ENCODE measurements around the gene CCDC9B.

The CCDC9B gene

GRCh38 chr15:40306908-40307307, 33.8 kb downstream of the CCDC9B start:
- peak in 1 of 2 experiments; percentile 49 for DNase-seq (ENCODE audit: low read depth in 1 of 2, low spot score in 1 of 2)
- TF ChIP-seq SPI1 (IDR thresholded peaks at IDR 0.05; ENCODE audit: borderline replicate concordance, low read depth) (no peak), POLR2AphosphoS5 (IDR thresholded peaks at IDR 0.05; ENCODE audit: low read depth) (no peak), REST (IDR thresholded peaks at IDR 0.05; ENCODE audit: insufficient replicate concordance, low read depth) (no peak), GABPA (IDR thresholded peaks at IDR 0.05; ENCODE audit: low read depth) (no peak), CTCF (IDR thresholded peaks at IDR 0.05; ENCODE audit: insufficient read depth, low read length) (no peak)
- H3K27me3 ChIP-seq (ENCODE audit: insufficient read depth, poor library complexity, severe bottlenecking) = no peaks in the 10 kb centered on the region
- H3K27ac ChIP-seq (replicated peaks) = peak overlapping the region; percentile 96
- peak overlapping the region; percentile 65 for H3K4me3 ChIP-seq (replicated peaks; ENCODE audit: insufficient read depth, low read length)

GRCh38 chr15:40306371-40306770, 34.4 kb downstream of the CCDC9B start:
- peak in 1 of 2 experiments; percentile 51 for DNase-seq (ENCODE audit: low read depth in 1 of 2, low spot score in 1 of 2)
- TF ChIP-seq POLR2AphosphoS5 (IDR thresholded peaks at IDR 0.05; ENCODE audit: low read depth) (no peak), CTCF (IDR thresholded peaks at IDR 0.05; ENCODE audit: insufficient read depth, low read length) (no peak), REST (IDR thresholded peaks at IDR 0.05; ENCODE audit: insufficient replicate concordance, low read depth) (no peak), GABPA (IDR thresholded peaks at IDR 0.05; ENCODE audit: low read depth) (no peak), SPI1 (IDR thresholded peaks at IDR 0.05; ENCODE audit: borderline replicate concordance, low read depth) (peak; percentile 63)
- Histone ChIP-seq H3K27me3 (ENCODE audit: insufficient read depth, poor library complexity, severe bottlenecking) (no peaks in the 10 kb centered on the region), H3K27ac (replicated peaks) (peak overlapping the region; percentile 96), H3K4me3 (replicated peaks; ENCODE audit: insufficient read depth, low read length) (peak overlapping the region; percentile 65)

- H3K27ac ChIP-seq (replicated peaks) = no peak overlapping the region
- no peak for DNase-seq (ENCODE audit: low read depth in 1 of 2, low spot score in 1 of 2)
- H3K27me3 ChIP-seq (ENCODE audit: insufficient read depth, poor library complexity, severe bottlenecking) = no peaks in the 10 kb centered on the region
- no peak overlapping the region for H3K4me3 ChIP-seq (replicated peaks; ENCODE audit: insufficient read depth, low read length)
- TF ChIP-seq REST (IDR thresholded peaks at IDR 0.05; ENCODE audit: insufficient replicate concordance, low read depth) (no peak), POLR2AphosphoS5 (IDR thresholded peaks at IDR 0.05; ENCODE audit: low read depth) (no peak), CTCF (IDR thresholded peaks at IDR 0.05; ENCODE audit: insufficient read depth, low read length) (no peak), SPI1 (IDR thresholded peaks at IDR 0.05; ENCODE audit: borderline replicate concordance, low read depth) (no peak), GABPA (IDR thresholded peaks at IDR 0.05; ENCODE audit: low read depth) (no peak)
These were observed 35.5 kb downstream of the CCDC9B start for GRCh38 chr15:40305281-40305680.

Measured in HL-60 (cell line).